Testis (tissue), 5 donors: Measurements from ENCODE around the gene MRPS27. TPM values are rescaled to one million over a fixed set of nuclear protein-coding genes. Genes with fewer than 3 reads are reported as not detected.

Experiments
- DNase-seq: peaks from one replicate; pipeline ENCODE4 v3.0.0-alpha.2; 2019
- H3K27ac ChIP-seq, 2 donors: fragments of 200-600 bp; sonication (generic); one replicate each; pipeline ENCODE4 v1.5.1; 2019
- H3K27me3 ChIP-seq: fragments of 200-600 bp; sonication (generic); one replicate; pipeline ENCODE4 v1.5.1; 2019
- H3K36me3 ChIP-seq: fragments of 200-600 bp; sonication (generic); one replicate; pipeline ENCODE4 v1.5.1; 2017; ENCODE audit warnings: low read depth; ENCODE audit errors: missing control alignments
- H3K4me1 ChIP-seq: fragments of 200-600 bp; sonication (generic); one replicate; pipeline ENCODE4 v1.5.1; 2019
- H3K4me3 ChIP-seq, 2 donors: fragments of 200-600 bp; sonication (generic); one replicate each; pipeline ENCODE4 v1.5.1; 2017 to 2019
- H3K9me3 ChIP-seq: fragments of 200-600 bp; sonication (generic); one replicate; pipeline ENCODE4 v1.5.1; 2017
- CTCF ChIP-seq, 3 experiments: fragments of 450-650 bp in 2 of 3; fragments of 200-600 bp in 1 of 3; sonication (generic) in 1 of 3; IDR thresholded peaks; one replicate each; pipeline ENCODE4 v1.5.1; 2016 to 2019; ENCODE audit warnings: antibody characterized with exemption in 3 of 3, mild to moderate bottlenecking in 2 of 3, moderate library complexity in 1 of 3
- POLR2A ChIP-seq: fragments of 450-650 bp; IDR thresholded peaks from one replicate; pipeline ENCODE4 v1.6.1; 2017; ENCODE audit warnings: antibody characterized with exemption, mild to moderate bottlenecking, moderate library complexity
- WGBS, 2 donors: methylation state at CpG; one replicate each; pipeline ENCODE4 v1.1.5; 2018; 5-methylcytosine and 5-hydroxymethylcytosine counted together
- intact Hi-C: fragments of 100-400 bp; cut with DNase I; formaldehyde crosslinking; loops from one replicate; pipeline ENCODE4 v1.15.1; 2023; ENCODE audit warnings: low total_unique reads
- long read RNA-seq, 2 donors: transcript quantifications; one replicate each; lab custom pipeline, GENCODE V29; 2026
- polyA plus RNA-seq: library from polyadenylated mRNA; stranded (reverse); fragments of 350-450 nt; fragmentation: Illumina TruSeq; extraction: RNeasy Lipid Tissue Mini Kit (QIAGEN cat#74804); gene quantifications from one replicate; pipeline ENCODE4 v1.2.3, GENCODE V29; 2014; ENCODE audit warnings: low read depth, low replicate concordance; ENCODE audit not compliant: insufficient read depth
- total RNA-seq, 2 donors: library from RNA; depleted of rRNA; stranded (reverse); fragments of >200 nt; gene quantifications; one replicate each; pipeline ENCODE4 v1.2.3, GENCODE V29; 2016

MRPS27 gene
- total RNA-seq (10 to 100 TPM; 41.6 to 42.6 TPM), polyA plus RNA-seq (35.7 TPM)
- long read RNA-seq, donor 1, transcript MRPS27-201 (11 exons, 2,785 nt) = major isoform, 18 of 30 reads
- long read RNA-seq, donor 1, partial matches to known transcripts = 9 of 30 reads
- long read RNA-seq, donor 1, other reads (novel, unspliced or antisense) = 0 of 30 reads
- long read RNA-seq, donor 2, transcript MRPS27-201 (11 exons, 2,785 nt) = major isoform, 16 of 16 reads
- long read RNA-seq, donor 2, partial matches to known transcripts = 0 of 16 reads
- long read RNA-seq, donor 2, other reads (novel, unspliced or antisense) = 0 of 16 reads

- H3K9me3 ChIP-seq = no peaks in the 10 kb centered on the region
- DNase-seq = peak; percentile 98
- no peaks in the 10 kb centered on the region for H3K4me1 ChIP-seq
- H3K4me3 ChIP-seq = peak within 1 kb of the TSS; percentile 78 to 82
- TF ChIP-seq POLR2A = no peak
- TF ChIP-seq CTCF (IDR thresholded peaks at IDR 0.05) = no peak
- peak within 1 kb of the TSS; percentile 68 to 78 for H3K27ac ChIP-seq
- H3K36me3 ChIP-seq = no peaks in the 10 kb centered on the region
- WGBS, 2 donors = 0 to 1% methylated on average over 35 to 40 of the region's 40 CpGs
- intact Hi-C loops = no loop called here
- H3K27me3 ChIP-seq = no peaks in the 10 kb centered on the region
Measured at GRCh38 chr5:72319976-72320752, at the start of gene MRPS27, which contains the start of gene PTCD2. TSS of gene MRPS27 (minus strand) at chr5:72320240. CDS start at chr5:72320221, 19 bp downstream. TSS of gene PTCD2 (plus strand) at chr5:72320373. CDS start at chr5:72320383, 10 bp downstream.

- no peaks in the 10 kb centered on the region for H3K9me3 ChIP-seq
- no peak for DNase-seq
- no peak overlapping the region for H3K4me3 ChIP-seq
- no peaks in the 10 kb centered on the region for H3K27me3 ChIP-seq
- no peaks in the 10 kb centered on the region for H3K36me3 ChIP-seq
- H3K27ac ChIP-seq = no peak overlapping the region
- peaks cover 8% of the 10 kb centered on the region for H3K4me1 ChIP-seq
- intact Hi-C loops = loop anchor here (10.0 kb wide), 1 partner anchor 155 kb away; no protein-coding TSS in a partner anchor
- TF ChIP-seq POLR2A (no peak), CTCF (IDR thresholded peaks at IDR 0.05) (no peak)
- WGBS, 2 donors = 88 to 90% methylated on average over 3 of the region's 3 CpGs
Measured at GRCh38 chr5:72369711-72370110, 49.7 kb upstream of the MRPS27 start.

GRCh38 chr5:72369301-72369700, 49.3 kb upstream of the MRPS27 start:
- Histone ChIP-seq H3K4me1 (peaks cover 8% of the 10 kb centered on the region), H3K36me3 (no peaks in the 10 kb centered on the region), H3K9me3 (no peaks in the 10 kb centered on the region), H3K4me3 (no peak overlapping the region), H3K27ac (no peak overlapping the region), H3K27me3 (no peaks in the 10 kb centered on the region)
- intact Hi-C loops = no loop called here
- no peak for TF ChIP-seq POLR2A
- DNase-seq = no peak
- WGBS, 2 donors = 97 to 98% methylated on average over 1 of the region's 1 CpG

GRCh38 chr5:72368271-72368670, 48.2 kb upstream of the MRPS27 start:
- no peaks in the 10 kb centered on the region for H3K36me3 ChIP-seq
- intact Hi-C loops = no loop called here
- no peaks in the 10 kb centered on the region for H3K27me3 ChIP-seq
- DNase-seq = no peak
- H3K4me1 ChIP-seq = peaks cover 8% of the 10 kb centered on the region
- H3K27ac ChIP-seq = no peak overlapping the region
- H3K4me3 ChIP-seq = no peak overlapping the region
- WGBS, 2 donors = 88% methylated on average over 1 of the region's 1 CpG
- TF ChIP-seq POLR2A (no peak), CTCF (IDR thresholded peaks at IDR 0.05) (no peak)
- H3K9me3 ChIP-seq = no peaks in the 10 kb centered on the region

GRCh38 chr5:72366324-72366976, 46.4 kb upstream of the MRPS27 start:
- TF ChIP-seq POLR2A (no peak), CTCF (IDR thresholded peaks at IDR 0.05) (peak; percentile 75 to 87 (median 81))
- Histone ChIP-seq H3K9me3 (no peaks in the 10 kb centered on the region), H3K4me3 (no peak overlapping the region), H3K4me1 (peaks cover 8% of the 10 kb centered on the region), H3K27ac (no peak overlapping the region), H3K27me3 (no peaks in the 10 kb centered on the region), H3K36me3 (no peaks in the 10 kb centered on the region)
- peak; percentile 87 for DNase-seq
- WGBS, 2 donors = 44% methylated on average over 7 of the region's 7 CpGs
- intact Hi-C loops = no loop called here
